Neuronal stem cell (in vitro differentiated cells): ENCODE results near the gene DCAF4.

Experiments used
- DNase-seq: peaks from one replicate; pipeline ENCODE4 v3.0.0-alpha.2; 2013; ENCODE audit warnings: low spot score
- H2AFZ ChIP-seq: one replicate; pipeline ENCODE4 v1.6.1; 2013; ENCODE audit warnings: mild to moderate bottlenecking, low read length, inconsistent platforms
- H2AK5ac ChIP-seq: 2 replicates; pipeline ENCODE4 v1.6.1; 2013; ENCODE audit warnings: low read depth, mild to moderate bottlenecking, inconsistent platforms, low read length, moderate library complexity, mixed read lengths
- H2BK120ac ChIP-seq: 2 replicates; pipeline ENCODE4 v1.6.1; 2013; ENCODE audit warnings: low read depth, mild to moderate bottlenecking, inconsistent platforms, low read length, moderate library complexity, mixed read lengths
- H2BK12ac ChIP-seq: one replicate; pipeline ENCODE4 v1.6.1; 2013; ENCODE audit warnings: low read length, inconsistent platforms
- H2BK15ac ChIP-seq: 2 replicates; pipeline ENCODE4 v1.6.1; 2013; ENCODE audit warnings: mild to moderate bottlenecking, low read length, inconsistent platforms, mixed read lengths
- H2BK5ac ChIP-seq: one replicate; pipeline ENCODE4 v1.6.1; 2013; ENCODE audit warnings: inconsistent platforms, mild to moderate bottlenecking, low read length, moderate library complexity
- H3K14ac ChIP-seq: one replicate; pipeline ENCODE4 v1.6.1; 2013; ENCODE audit warnings: low read length, inconsistent platforms
- H3K18ac ChIP-seq: 2 replicates; pipeline ENCODE4 v1.6.1; 2013; ENCODE audit warnings: low read length, inconsistent platforms
- H3K23ac ChIP-seq: 2 replicates; pipeline ENCODE4 v1.6.1; 2013; ENCODE audit warnings: low read depth, mild to moderate bottlenecking, mixed read lengths, low read length, inconsistent platforms; ENCODE audit not compliant: poor library complexity
- H3K27ac ChIP-seq: replicated peaks from 3 replicates; pipeline ENCODE4 v1.5.1; 2013; ENCODE audit warnings: low read length, inconsistent platforms
- H3K27me3 ChIP-seq, 3 experiments: 2 replicates each; pipeline ENCODE4 v1.6.1; 2013; ENCODE audit warnings: low read length in 3 of 3, mild to moderate bottlenecking in 2 of 3, inconsistent platforms in 1 of 3, low read depth in 1 of 3, mixed read lengths in 1 of 3, moderate library complexity in 1 of 3; ENCODE audit not compliant: control insufficient read depth in 3 of 3, insufficient read depth in 3 of 3
- H3K36me3 ChIP-seq, 2 donors: replicated peaks in 1 of 2; 2 replicates each; pipeline ENCODE4 v1.6.1; 2013; ENCODE audit warnings: low read length in 2 of 2; ENCODE audit not compliant: control insufficient read depth in 2 of 2, insufficient read depth in 2 of 2
- H3K4ac ChIP-seq: 2 replicates; pipeline ENCODE4 v1.6.1; 2013; ENCODE audit warnings: inconsistent platforms, mild to moderate bottlenecking, low read length, moderate library complexity
- H3K4me1 ChIP-seq, 2 donors: 1 replicate in 1 of 2; 2 replicates in 1 of 2; pipeline ENCODE4 v1.6.1; 2013; ENCODE audit warnings: low read length in 2 of 2, low read depth in 1 of 2; ENCODE audit not compliant: control insufficient read depth in 2 of 2, insufficient read depth in 1 of 2
- H3K4me2 ChIP-seq: one replicate; pipeline ENCODE4 v1.6.1; 2013; ENCODE audit warnings: mild to moderate bottlenecking, low read length, inconsistent platforms; ENCODE audit not compliant: insufficient read depth, poor library complexity, severe bottlenecking
- H3K4me3 ChIP-seq, 2 donors: 2 replicates each; pipeline ENCODE4 v1.5.1; 2013; ENCODE audit warnings: low read length in 2 of 2, mild to moderate bottlenecking in 2 of 2, inconsistent platforms in 1 of 2, moderate library complexity in 1 of 2
- H3K79me1 ChIP-seq: one replicate; pipeline ENCODE4 v1.6.1; 2013; ENCODE audit warnings: low read depth, mild to moderate bottlenecking, inconsistent platforms, low read length, moderate library complexity
- H3K9ac ChIP-seq: one replicate; pipeline ENCODE4 v1.6.1; 2013; ENCODE audit warnings: mild to moderate bottlenecking, low read depth, low read length, inconsistent platforms; ENCODE audit not compliant: poor library complexity
- H3K9me3 ChIP-seq, 2 donors: replicated peaks in 1 of 2; 2 replicates each; pipeline versions ENCODE3 to v1.6.1; 2013; ENCODE audit warnings: low read length in 2 of 2, mild to moderate bottlenecking in 2 of 2, inconsistent platforms in 1 of 2, low read depth in 1 of 2, mixed read lengths in 1 of 2, moderate library complexity in 1 of 2; ENCODE audit not compliant: control insufficient read depth in 2 of 2, insufficient read depth in 1 of 2
- H4K8ac ChIP-seq: one replicate; pipeline ENCODE4 v1.6.1; 2013; ENCODE audit warnings: low read depth, mild to moderate bottlenecking, inconsistent platforms, low read length, moderate library complexity
- H4K91ac ChIP-seq: one replicate; pipeline ENCODE4 v1.6.1; 2013; ENCODE audit warnings: low read length, low read depth, mild to moderate bottlenecking, inconsistent platforms; ENCODE audit not compliant: poor library complexity
- WGBS, 2 donors: extraction: QIAGEN DNeasy Blood & Tissue Kit; methylation state at CpG; one replicate each; pipeline ENCODE4 v1.1.7; 2013; ENCODE audit warnings: missing lambda C conversion rate in 2 of 2, mixed read lengths in 1 of 2; ENCODE audit not compliant: insufficient read length in 2 of 2, insufficient replicate concordance in 1 of 2; ENCODE audit errors: extremely low coverage in 2 of 2; 5-methylcytosine and 5-hydroxymethylcytosine counted together

DCAF4 gene

DNA sequence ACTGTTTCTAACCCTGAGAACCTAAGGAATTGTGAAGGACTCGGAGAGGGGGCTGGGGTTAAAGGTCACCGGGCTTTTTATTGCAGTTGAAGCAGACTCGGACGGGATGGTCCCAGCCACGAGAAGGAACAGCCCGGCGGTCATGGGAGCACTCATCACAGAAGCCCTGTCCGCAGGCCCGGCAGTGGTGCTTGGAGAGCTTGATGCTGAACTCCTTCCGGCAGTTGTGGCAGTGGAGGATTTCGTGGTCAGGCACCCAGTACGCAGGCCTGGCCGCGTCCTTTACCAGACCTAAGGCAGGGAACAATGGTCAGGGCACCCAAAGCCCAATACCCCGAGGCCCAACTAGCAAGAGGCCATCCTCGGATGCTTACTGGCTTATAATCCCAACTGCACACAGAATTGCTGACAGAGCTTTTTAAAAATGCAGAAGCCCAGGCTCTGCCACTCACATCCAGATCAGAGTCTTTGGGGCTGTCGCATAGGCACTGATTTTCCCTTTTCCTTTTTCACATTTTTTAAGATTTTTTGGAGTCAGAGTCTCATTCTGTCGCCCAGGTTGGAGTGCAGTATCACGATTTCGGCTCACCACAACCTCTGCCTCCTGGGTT, 44.7 kb downstream of the DCAF4 start:
- Histone ChIP-seq H4K91ac (no peak overlapping the region), H3K4me2 (no peak overlapping the region), H3K9me3 (no peaks in the 10 kb centered on the region), H3K9ac (no peak overlapping the region), H2BK5ac (no peak overlapping the region), H3K27me3 (no peaks in the 10 kb centered on the region), H3K79me1 (no peaks in the 10 kb centered on the region), H3K14ac (no peak overlapping the region), H2BK12ac (no peak overlapping the region), H3K4ac (no peak overlapping the region), H3K27ac (no peak overlapping the region), H2BK120ac (no peak overlapping the region), H2BK15ac (no peak overlapping the region), H3K36me3 (peaks cover 23 to 61% of the 10 kb centered on the region in 2 donors), H3K4me1 (peaks cover 0 to 2% of the 10 kb centered on the region in 2 donors), H2AK5ac (no peak overlapping the region), H3K23ac (no peak overlapping the region), H3K4me3 (no peak overlapping the region), H3K18ac (no peak overlapping the region), H4K8ac (no peak overlapping the region), H2AFZ (no peak overlapping the region)
- WGBS, 2 donors: no CpG with 5 or more reads among the region's 20 CpGs
- no peak for DNase-seq

- peaks cover 0 to 2% of the 10 kb centered on the region in 2 donors for H3K4me1 ChIP-seq
- no peak overlapping the region for H2BK15ac ChIP-seq
- no peak overlapping the region for H3K4ac ChIP-seq
- H3K27me3 ChIP-seq: no peaks in the 10 kb centered on the region
- no peak overlapping the region for H4K91ac ChIP-seq
- H3K14ac ChIP-seq: no peak overlapping the region
- no peak overlapping the region for H3K23ac ChIP-seq
- H3K4me3 ChIP-seq: no peak overlapping the region
- H3K18ac ChIP-seq: no peak overlapping the region
- peaks cover 0 to 2% of the 10 kb centered on the region in 2 donors for H3K9me3 ChIP-seq
- H3K4me2 ChIP-seq: no peak overlapping the region
- no peak for DNase-seq
- H4K8ac ChIP-seq: no peak overlapping the region
- no peak overlapping the region for H3K9ac ChIP-seq
- H2AK5ac ChIP-seq: no peak overlapping the region
- no peak overlapping the region for H2AFZ ChIP-seq
- WGBS, 2 donors: no CpG with 5 or more reads among the region's 12 CpGs
- no peak overlapping the region for H2BK120ac ChIP-seq
- H2BK12ac ChIP-seq: no peak overlapping the region
- no peak overlapping the region for H2BK5ac ChIP-seq
- no peaks in the 10 kb centered on the region for H3K79me1 ChIP-seq
- H3K36me3 ChIP-seq: peaks cover 24 to 65% of the 10 kb centered on the region in 2 donors
- no peak overlapping the region for H3K27ac ChIP-seq
These were observed 48.4 kb downstream of the DCAF4 start for GRCh38 chr14:72974661-72975060.

GRCh38 chr14:72975770-72976169, 49.5 kb downstream of the DCAF4 start:
- H2BK5ac ChIP-seq: no peak overlapping the region
- no peak overlapping the region for H4K8ac ChIP-seq
- no peaks in the 10 kb centered on the region for H3K79me1 ChIP-seq
- no peak overlapping the region for H2AK5ac ChIP-seq
- no peak overlapping the region for H3K27ac ChIP-seq
- H2AFZ ChIP-seq: no peak overlapping the region
- H2BK15ac ChIP-seq: no peak overlapping the region
- no peak overlapping the region for H3K14ac ChIP-seq
- H3K36me3 ChIP-seq: peaks cover 22 to 61% of the 10 kb centered on the region in 2 donors
- H3K9ac ChIP-seq: no peak overlapping the region
- H3K23ac ChIP-seq: no peak overlapping the region
- H4K91ac ChIP-seq: no peak overlapping the region
- no peak overlapping the region for H2BK12ac ChIP-seq
- no peak overlapping the region for H3K18ac ChIP-seq
- WGBS, 2 donors: no CpG with 5 or more reads among the region's 4 CpGs
- no peaks in the 10 kb centered on the region for H3K27me3 ChIP-seq
- no peaks in the 10 kb centered on the region for H3K4me1 ChIP-seq
- H3K4me2 ChIP-seq: no peak overlapping the region
- H3K4me3 ChIP-seq: no peak overlapping the region
- no peak overlapping the region for H2BK120ac ChIP-seq
- DNase-seq: no peak
- H3K9me3 ChIP-seq: peaks cover 0 to 2% of the 10 kb centered on the region in 2 donors
- no peak overlapping the region for H3K4ac ChIP-seq

DNA sequence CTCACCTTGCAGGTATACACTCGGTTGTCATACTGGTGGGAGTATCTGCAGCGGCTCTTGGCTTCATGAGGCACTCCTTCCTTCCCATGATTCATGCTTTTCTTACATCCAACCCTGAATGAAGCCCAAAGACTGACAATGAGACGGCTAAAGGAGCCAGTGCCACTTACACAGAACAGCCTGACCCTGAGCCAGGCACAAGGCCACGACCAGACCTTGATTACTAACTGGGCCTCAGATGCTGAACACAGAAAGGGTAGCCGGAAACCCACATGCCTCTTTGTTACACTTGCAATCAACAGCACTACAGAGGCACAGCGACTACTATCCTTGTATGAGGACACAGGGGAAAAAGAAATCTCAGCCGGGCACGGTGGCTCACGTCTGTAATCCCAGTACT, 52.6 kb downstream of the DCAF4 start:
- no CpG with 5 or more reads among the region's 9 CpGs for WGBS, 2 donors
- Histone ChIP-seq H2BK5ac (no peak overlapping the region), H3K4me3 (no peak overlapping the region), H3K27me3 (no peaks in the 10 kb centered on the region), H2BK15ac (no peak overlapping the region), H3K23ac (no peak overlapping the region), H3K9me3 (peaks cover 0 to 2% of the 10 kb centered on the region in 2 donors), H3K9ac (no peak overlapping the region), H3K27ac (no peak overlapping the region), H4K91ac (no peak overlapping the region), H3K79me1 (no peaks in the 10 kb centered on the region), H2BK12ac (no peak overlapping the region), H3K4ac (no peak overlapping the region), H3K36me3 (peaks cover 14 to 59% of the 10 kb centered on the region in 2 donors), H2AK5ac (no peak overlapping the region), H2BK120ac (no peak overlapping the region), H3K14ac (no peak overlapping the region), H4K8ac (no peak overlapping the region), H2AFZ (no peak overlapping the region), H3K4me2 (no peak overlapping the region), H3K18ac (no peak overlapping the region), H3K4me1 (no peaks in the 10 kb centered on the region)
- no peak for DNase-seq
